Peyer's patch (tissue), 4 donors: Measurements from ENCODE around the gene CLASP1.

Source experiments
- CTCF ChIP-seq, 6 experiments: fragments of 450-650 bp in 4 of 6; fragments of 200-600 bp in 2 of 6; sonication (generic) in 1 of 6; IDR thresholded peaks; one replicate each; pipeline ENCODE4 v1.5.1; 2017 to 2019; ENCODE audit warnings: antibody characterized with exemption in 6 of 6, mild to moderate bottlenecking in 3 of 6, moderate library complexity in 1 of 6
- POLR2A ChIP-seq, 2 donors: fragments of 450-650 bp; IDR thresholded peaks; one replicate each; pipeline ENCODE4 v1.5.1; 2017; ENCODE audit warnings: antibody characterized with exemption in 2 of 2, mild to moderate bottlenecking in 2 of 2, moderate library complexity in 2 of 2

DNA sequence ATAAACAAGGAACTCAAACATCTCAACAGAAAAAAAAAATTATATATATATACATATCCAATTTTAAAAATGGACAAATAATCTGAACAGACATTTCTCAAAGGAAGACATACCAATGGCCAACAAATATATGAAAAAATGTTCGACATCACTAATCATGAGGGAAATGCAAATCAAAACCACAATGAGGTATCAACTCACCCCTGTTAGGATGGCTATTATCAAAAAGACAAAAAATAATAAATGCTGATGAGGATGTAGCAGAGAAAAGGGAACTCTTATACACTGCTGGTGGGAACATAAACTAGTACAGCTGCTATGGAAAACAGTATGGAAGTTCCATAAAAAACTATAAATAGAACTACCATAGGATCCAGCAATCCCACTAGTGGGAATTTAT lies 46.1 kb downstream of the CLASP1 start:
- TF ChIP-seq CTCF (IDR thresholded peaks at IDR 0.05) (no peak), POLR2A (IDR thresholded peaks at IDR 0.05) (no peak)
